Neural progenitor cell (in vitro differentiated cells): Measurements from ENCODE around the gene LTO1. TPM values are rescaled to one million over a fixed set of nuclear protein-coding genes. Genes with fewer than 3 reads are reported as not detected.

Source experiments
- DNase-seq: peaks from one replicate; pipeline ENCODE4 v3.0.0-alpha.2; 2016; ENCODE audit warnings: low spot score
- H2AFZ ChIP-seq: fragments of 200-600 bp; sonication (generic); replicated peaks from 2 replicates; pipeline ENCODE4 v1.6.1; 2016; ENCODE audit warnings: antibody characterized with exemption
- H3F3A ChIP-seq: fragments of 200-600 bp; sonication (generic); 2 replicates; pipeline ENCODE4 v1.6.1; 2016; ENCODE audit warnings: antibody characterized with exemption, low read depth
- H3K27ac ChIP-seq: fragments of 200-600 bp; sonication (generic); 2 replicates; pipeline ENCODE4 v1.5.1; 2016; ENCODE audit warnings: mild to moderate bottlenecking
- H3K27me3 ChIP-seq: fragments of 200-600 bp; sonication (generic); 2 replicates; pipeline ENCODE4 v1.6.1; 2016; ENCODE audit warnings: mild to moderate bottlenecking, moderate library complexity
- H3K36me3 ChIP-seq: fragments of 200-600 bp; sonication (generic); 2 replicates; pipeline ENCODE4 v1.5.1; 2016
- H3K4me1 ChIP-seq: fragments of 200-600 bp; sonication (generic); 2 replicates; pipeline ENCODE4 v1.6.1; 2016; ENCODE audit warnings: mixed run types
- H3K4me2 ChIP-seq: fragments of 200-600 bp; sonication (generic); 2 replicates; pipeline ENCODE4 v1.6.1; 2016
- H3K4me3 ChIP-seq: fragments of 200-600 bp; sonication (generic); 2 replicates; pipeline ENCODE4 v1.5.1; 2016
- H3K79me2 ChIP-seq: fragments of 200-600 bp; sonication (generic); 2 replicates; pipeline ENCODE4 v1.6.1; 2016; ENCODE audit warnings: low read depth
- H3K9ac ChIP-seq: fragments of 200-600 bp; sonication (generic); 2 replicates; pipeline ENCODE4 v1.6.1; 2016
- H3K9me3 ChIP-seq: fragments of 200-600 bp; sonication (generic); 2 replicates; pipeline ENCODE4 v1.5.1; 2016; ENCODE audit warnings: low read depth
- H4K20me1 ChIP-seq: fragments of 200-600 bp; sonication (generic); 2 replicates; pipeline ENCODE4 v1.6.1; 2016; ENCODE audit warnings: low read depth
- H3K27ac Mint-ChIP-seq: 3 replicates; pipeline ENCODE4 v1.8.0; 2021; ENCODE audit warnings: mixed read lengths
- H3K27me3 Mint-ChIP-seq: 2 replicates; pipeline ENCODE4 v1.8.0; 2022; ENCODE audit warnings: low read depth, mild to moderate bottlenecking, inconsistent platforms, moderate library complexity, mixed read lengths; ENCODE audit not compliant: insufficient read depth
- H3K36me3 Mint-ChIP-seq: 3 replicates; pipeline ENCODE4 v1.8.0; 2021; ENCODE audit warnings: mixed read lengths
- H3K4me1 Mint-ChIP-seq: 3 replicates; pipeline ENCODE4 v1.8.0; 2021; ENCODE audit warnings: mixed read lengths
- H3K4me3 Mint-ChIP-seq: 3 replicates; pipeline ENCODE4 v1.8.0; 2021; ENCODE audit warnings: mild to moderate bottlenecking, moderate library complexity, mixed read lengths
- H3K9me3 Mint-ChIP-seq: 3 replicates; pipeline ENCODE4 v1.8.0; 2020; ENCODE audit warnings: mixed read lengths
- CTCF ChIP-seq: fragments of 200-600 bp; sonication (generic); IDR thresholded peaks from 2 replicates; pipeline ENCODE4 v1.5.1; 2017; ENCODE audit warnings: antibody characterized with exemption, mild to moderate bottlenecking
- EZH2 ChIP-seq: fragments of 200-600 bp; sonication (generic); IDR thresholded peaks from 2 replicates; pipeline ENCODE4 v1.6.1; 2017; ENCODE audit warnings: antibody characterized with exemption, mild to moderate bottlenecking, moderate library complexity
- EZH2phosphoT487 ChIP-seq: fragments of 200-600 bp; sonication (generic); IDR thresholded peaks from 2 replicates; pipeline ENCODE4 v1.6.1; 2017; ENCODE audit warnings: antibody characterized with exemption
- total RNA-seq: library from RNA; depleted of rRNA; stranded (reverse); fragments of >200 nt; gene quantifications from 2 replicates; pipeline ENCODE4 v1.2.3, GENCODE V29; 2015; ENCODE audit warnings: low replicate concordance

The LTO1 gene
- total RNA-seq, 1 donor from 2014 or later: 11.9 TPM

GRCh38 chr11:69683764-69684333 is 8.7 kb upstream of the LTO1 start:
- no peak overlapping the region for H3K9ac ChIP-seq
- no peak overlapping the region for H3K4me3 ChIP-seq
- H3K36me3 ChIP-seq: no peaks in the 10 kb centered on the region
- H3K79me2 ChIP-seq: no peaks in the 10 kb centered on the region
- H3K4me1 ChIP-seq: no peaks in the 10 kb centered on the region
- H2AFZ ChIP-seq: no peak overlapping the region
- no peaks in the 10 kb centered on the region for H4K20me1 ChIP-seq
- peaks cover 13% of the 10 kb centered on the region for H3K27me3 ChIP-seq
- peak; percentile 56 for DNase-seq
- no peak overlapping the region for H3K4me3 Mint-ChIP-seq
- no peaks in the 10 kb centered on the region for H3K36me3 Mint-ChIP-seq
- no peaks in the 10 kb centered on the region for H3K9me3 ChIP-seq
- peaks cover 22% of the 10 kb centered on the region for H3K27me3 Mint-ChIP-seq
- H3K9me3 Mint-ChIP-seq: no peaks in the 10 kb centered on the region
- H3F3A ChIP-seq: peaks cover 5% of the 10 kb centered on the region
- no peak overlapping the region for H3K4me2 ChIP-seq
- H3K27ac Mint-ChIP-seq: no peak overlapping the region
- TF ChIP-seq EZH2: no peak
- peak; percentile 64 for TF ChIP-seq CTCF
- no peak for TF ChIP-seq EZH2phosphoT487
- peaks cover 2% of the 10 kb centered on the region for H3K4me1 Mint-ChIP-seq
- H3K27ac ChIP-seq: no peak overlapping the region

GRCh38 chr11:69682681-69683326 is 7.7 kb upstream of the LTO1 start:
- H3K27ac Mint-ChIP-seq: no peak overlapping the region
- H4K20me1 ChIP-seq: no peaks in the 10 kb centered on the region
- H3K4me1 Mint-ChIP-seq: peaks cover 2% of the 10 kb centered on the region
- no peaks in the 10 kb centered on the region for H3K36me3 Mint-ChIP-seq
- H3K4me3 Mint-ChIP-seq: no peak overlapping the region
- H3F3A ChIP-seq: peaks cover 10% of the 10 kb centered on the region
- no peak overlapping the region for H3K27ac ChIP-seq
- no peaks in the 10 kb centered on the region for H3K79me2 ChIP-seq
- peaks cover 13% of the 10 kb centered on the region for H3K27me3 ChIP-seq
- H3K27me3 Mint-ChIP-seq: peaks cover 18% of the 10 kb centered on the region
- TF ChIP-seq EZH2: no peak
- TF ChIP-seq EZH2phosphoT487: no peak
- TF ChIP-seq CTCF: no peak
- H3K4me2 ChIP-seq: no peak overlapping the region
- no peaks in the 10 kb centered on the region for H3K9me3 ChIP-seq
- H3K4me3 ChIP-seq: no peak overlapping the region
- H2AFZ ChIP-seq: no peak overlapping the region
- DNase-seq: no peak
- no peak overlapping the region for H3K9ac ChIP-seq
- no peaks in the 10 kb centered on the region for H3K9me3 Mint-ChIP-seq
- H3K4me1 ChIP-seq: no peaks in the 10 kb centered on the region
- no peaks in the 10 kb centered on the region for H3K36me3 ChIP-seq

- no peaks in the 10 kb centered on the region for H3K36me3 Mint-ChIP-seq
Observed at GRCh38 chr11:69682221-69682620, 7.1 kb upstream of the LTO1 start.

More at GRCh38 chr11:69682221-69682620, 7.1 kb upstream of the LTO1 start:
- H3F3A ChIP-seq: peaks cover 10% of the 10 kb centered on the region
- H4K20me1 ChIP-seq: no peaks in the 10 kb centered on the region
- TF ChIP-seq EZH2: no peak
- no peak for TF ChIP-seq EZH2phosphoT487
- TF ChIP-seq CTCF: no peak
- H3K27me3 Mint-ChIP-seq: peaks cover 13% of the 10 kb centered on the region
- no peaks in the 10 kb centered on the region for H3K9me3 Mint-ChIP-seq
- H2AFZ ChIP-seq: no peak overlapping the region
- H3K4me2 ChIP-seq: no peak overlapping the region
- H3K79me2 ChIP-seq: no peaks in the 10 kb centered on the region
- H3K9me3 ChIP-seq: no peaks in the 10 kb centered on the region
- H3K9ac ChIP-seq: no peak overlapping the region
- no peak overlapping the region for H3K4me3 Mint-ChIP-seq
- peaks cover 2% of the 10 kb centered on the region for H3K4me1 Mint-ChIP-seq
- no peak overlapping the region for H3K27ac Mint-ChIP-seq
- no peaks in the 10 kb centered on the region for H3K4me1 ChIP-seq
- H3K27me3 ChIP-seq: peaks cover 13% of the 10 kb centered on the region
- H3K4me3 ChIP-seq: no peak overlapping the region
- no peak for DNase-seq
- H3K36me3 ChIP-seq: no peaks in the 10 kb centered on the region
- H3K27ac ChIP-seq: no peak overlapping the region
